ENCODE results near the gene WDTC1.

DNA sequence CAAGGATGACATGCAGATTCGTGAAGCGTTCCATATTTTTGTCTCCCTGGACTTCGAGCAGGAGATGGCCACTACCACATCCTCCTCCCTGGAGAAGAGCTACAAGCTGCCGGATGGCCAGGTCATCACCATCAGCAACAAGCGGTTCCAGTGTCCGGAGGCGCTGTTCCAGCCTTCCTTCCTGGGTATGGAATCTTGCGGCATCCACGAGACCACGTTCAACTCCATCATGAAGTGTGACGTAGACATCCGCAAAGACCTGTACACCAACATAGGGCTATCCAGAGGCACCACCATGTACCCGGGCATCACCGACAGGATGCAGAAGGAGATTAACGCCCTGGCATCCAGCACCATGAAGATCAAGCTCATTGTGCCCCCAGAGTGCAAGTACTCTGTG, 90.9 kb downstream of the WDTC1 start:
- TF ChIP-seq POLR2AphosphoS5 (IDR thresholded peaks at IDR 0.05; ENCODE audit: low read depth, low read length): no peak
- no peak for TF ChIP-seq CTCF (IDR thresholded peaks at IDR 0.05)
- TF ChIP-seq, protein P1, sequence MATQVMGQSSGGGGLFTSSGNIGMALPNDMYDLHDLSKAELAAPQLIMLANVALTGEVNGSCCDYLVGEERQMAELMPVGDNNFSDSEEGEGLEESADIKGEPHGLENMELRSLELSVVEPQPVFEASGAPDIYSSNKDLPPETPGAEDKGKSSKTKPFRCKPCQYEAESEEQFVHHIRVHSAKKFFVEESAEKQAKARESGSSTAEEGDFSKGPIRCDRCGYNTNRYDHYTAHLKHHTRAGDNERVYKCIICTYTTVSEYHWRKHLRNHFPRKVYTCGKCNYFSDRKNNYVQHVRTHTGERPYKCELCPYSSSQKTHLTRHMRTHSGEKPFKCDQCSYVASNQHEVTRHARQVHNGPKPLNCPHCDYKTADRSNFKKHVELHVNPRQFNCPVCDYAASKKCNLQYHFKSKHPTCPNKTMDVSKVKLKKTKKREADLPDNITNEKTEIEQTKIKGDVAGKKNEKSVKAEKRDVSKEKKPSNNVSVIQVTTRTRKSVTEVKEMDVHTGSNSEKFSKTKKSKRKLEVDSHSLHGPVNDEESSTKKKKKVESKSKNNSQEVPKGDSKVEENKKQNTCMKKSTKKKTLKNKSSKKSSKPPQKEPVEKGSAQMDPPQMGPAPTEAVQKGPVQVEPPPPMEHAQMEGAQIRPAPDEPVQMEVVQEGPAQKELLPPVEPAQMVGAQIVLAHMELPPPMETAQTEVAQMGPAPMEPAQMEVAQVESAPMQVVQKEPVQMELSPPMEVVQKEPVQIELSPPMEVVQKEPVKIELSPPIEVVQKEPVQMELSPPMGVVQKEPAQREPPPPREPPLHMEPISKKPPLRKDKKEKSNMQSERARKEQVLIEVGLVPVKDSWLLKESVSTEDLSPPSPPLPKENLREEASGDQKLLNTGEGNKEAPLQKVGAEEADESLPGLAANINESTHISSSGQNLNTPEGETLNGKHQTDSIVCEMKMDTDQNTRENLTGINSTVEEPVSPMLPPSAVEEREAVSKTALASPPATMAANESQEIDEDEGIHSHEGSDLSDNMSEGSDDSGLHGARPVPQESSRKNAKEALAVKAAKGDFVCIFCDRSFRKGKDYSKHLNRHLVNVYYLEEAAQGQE (IDR thresholded peaks at IDR 0.05; ENCODE audit: insufficient read depth in 1 of 2, low read depth in 2 of 2, low read length in 1 of 2): no peak
- TF ChIP-seq SIN3A (IDR thresholded peaks at IDR 0.05; ENCODE audit: borderline replicate concordance, insufficient read depth, low read depth, low read length): no peak
